GM12874 (cell line): ENCODE measurements around the gene SMIM36.

Experiments used
- TF ChIP-seq, protein P1 (sequence below): IDR thresholded peaks from 2 replicates; pipeline ENCODE4 v1.5.1; 2011; ENCODE audit warnings: low read depth, mild to moderate bottlenecking, control low read depth, low read length, moderate library complexity; ENCODE audit not compliant: insufficient read depth

Gene SMIM36

DNA sequence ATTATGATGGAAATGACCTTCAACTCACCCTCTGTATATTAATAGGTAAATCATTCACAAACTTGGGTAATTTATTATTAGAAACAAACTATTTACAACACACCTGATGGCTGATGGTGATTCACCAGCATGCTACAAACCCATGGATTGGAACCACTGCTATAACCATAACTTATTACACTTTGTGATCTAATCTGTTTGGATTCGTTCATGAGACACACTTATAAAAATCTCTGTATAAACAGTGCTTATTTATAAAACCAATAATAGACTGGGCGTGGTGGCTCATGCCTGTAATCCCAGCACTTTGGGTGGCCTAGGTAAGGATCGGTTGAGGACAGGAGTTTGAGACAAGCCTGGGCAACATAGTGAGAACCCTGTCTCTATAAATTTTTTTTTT lies 16.0 kb downstream of the SMIM36 start:
- TF ChIP-seq, protein P1, sequence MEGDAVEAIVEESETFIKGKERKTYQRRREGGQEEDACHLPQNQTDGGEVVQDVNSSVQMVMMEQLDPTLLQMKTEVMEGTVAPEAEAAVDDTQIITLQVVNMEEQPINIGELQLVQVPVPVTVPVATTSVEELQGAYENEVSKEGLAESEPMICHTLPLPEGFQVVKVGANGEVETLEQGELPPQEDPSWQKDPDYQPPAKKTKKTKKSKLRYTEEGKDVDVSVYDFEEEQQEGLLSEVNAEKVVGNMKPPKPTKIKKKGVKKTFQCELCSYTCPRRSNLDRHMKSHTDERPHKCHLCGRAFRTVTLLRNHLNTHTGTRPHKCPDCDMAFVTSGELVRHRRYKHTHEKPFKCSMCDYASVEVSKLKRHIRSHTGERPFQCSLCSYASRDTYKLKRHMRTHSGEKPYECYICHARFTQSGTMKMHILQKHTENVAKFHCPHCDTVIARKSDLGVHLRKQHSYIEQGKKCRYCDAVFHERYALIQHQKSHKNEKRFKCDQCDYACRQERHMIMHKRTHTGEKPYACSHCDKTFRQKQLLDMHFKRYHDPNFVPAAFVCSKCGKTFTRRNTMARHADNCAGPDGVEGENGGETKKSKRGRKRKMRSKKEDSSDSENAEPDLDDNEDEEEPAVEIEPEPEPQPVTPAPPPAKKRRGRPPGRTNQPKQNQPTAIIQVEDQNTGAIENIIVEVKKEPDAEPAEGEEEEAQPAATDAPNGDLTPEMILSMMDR: no peak

DNA sequence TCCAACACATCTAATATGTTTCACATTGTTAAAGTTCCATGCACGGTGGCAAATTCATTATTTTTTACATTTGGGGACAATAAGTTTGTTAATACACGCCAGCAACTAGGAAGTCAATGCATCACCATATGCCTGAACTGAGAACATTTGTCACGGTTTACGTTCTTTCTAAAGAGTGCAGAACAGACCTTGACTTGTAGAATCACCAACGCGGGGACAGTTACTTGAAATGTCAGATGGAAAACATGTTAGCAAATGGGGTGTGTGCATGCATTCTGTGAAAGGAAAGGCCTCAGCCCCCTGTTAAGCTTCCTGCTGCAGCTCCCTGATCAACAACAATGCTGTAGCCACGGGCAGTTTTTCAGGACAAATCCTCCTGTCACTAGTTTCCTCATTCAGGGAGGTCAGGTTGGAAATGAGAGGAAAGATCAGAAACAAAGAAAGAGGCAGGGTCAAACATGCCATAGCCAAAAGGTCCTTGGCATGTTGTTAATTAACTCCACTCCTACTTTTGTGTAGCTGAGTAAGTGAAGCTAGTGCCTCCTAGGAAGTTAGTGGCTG lies 18.4 kb downstream of the SMIM36 start:
- TF ChIP-seq, protein P1: no peak

DNA sequence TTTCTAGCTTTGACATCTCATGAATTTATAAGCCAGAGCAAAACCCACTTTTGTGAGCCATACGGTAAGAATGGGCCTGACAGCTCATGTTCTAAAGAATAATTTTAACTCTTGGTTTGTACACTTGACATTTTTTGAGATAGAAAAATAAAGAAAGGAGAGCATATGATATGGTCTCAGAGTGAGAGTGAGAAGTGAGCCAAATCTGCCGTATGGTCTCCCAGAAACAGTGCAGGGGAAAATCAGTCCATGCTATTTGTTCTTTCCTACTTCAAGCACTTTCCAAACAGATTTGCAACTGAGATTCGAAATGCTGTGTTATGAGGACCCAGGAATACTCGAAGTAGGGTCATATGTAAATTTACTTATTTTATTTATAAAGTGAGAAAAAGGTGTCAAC lies 20.9 kb downstream of the SMIM36 start:
- TF ChIP-seq, protein P1: no peak

DNA sequence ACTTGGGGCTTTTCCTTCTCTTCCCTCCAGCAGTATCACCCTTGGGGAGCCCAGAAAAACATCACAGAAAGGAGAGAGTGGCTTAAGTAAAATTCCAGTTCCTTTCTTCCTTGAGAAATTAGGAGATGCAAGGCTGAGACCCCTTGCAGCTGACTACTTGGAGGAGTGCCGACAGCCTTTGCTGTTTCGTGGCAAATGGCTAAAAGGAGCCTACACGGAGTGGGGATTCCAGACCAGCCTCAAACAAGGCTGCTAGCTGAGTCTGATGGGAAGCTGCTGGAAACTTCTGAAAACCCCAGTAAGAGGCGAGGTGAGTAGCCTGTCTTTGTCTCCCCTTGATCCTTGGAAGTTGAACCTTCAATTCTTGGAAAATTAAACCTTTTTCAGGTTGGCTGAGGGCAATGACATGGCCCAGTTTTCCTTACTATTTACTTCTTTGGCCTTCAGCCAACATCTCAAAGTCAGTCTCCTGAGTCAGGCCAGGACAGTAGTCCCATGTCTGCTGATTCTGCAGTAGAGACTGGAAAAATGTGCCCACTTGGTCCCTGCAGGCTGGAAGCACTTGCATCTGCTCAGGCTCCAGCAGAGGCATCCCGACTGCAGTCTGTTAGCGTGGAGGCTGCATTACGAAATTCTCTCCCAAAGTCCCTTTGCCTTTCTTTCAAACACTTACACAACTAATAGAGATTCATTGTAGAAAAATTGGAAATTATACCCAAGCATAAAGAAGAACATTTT lies 23.4 kb downstream of the SMIM36 start:
- TF ChIP-seq, protein P1: no peak

DNA sequence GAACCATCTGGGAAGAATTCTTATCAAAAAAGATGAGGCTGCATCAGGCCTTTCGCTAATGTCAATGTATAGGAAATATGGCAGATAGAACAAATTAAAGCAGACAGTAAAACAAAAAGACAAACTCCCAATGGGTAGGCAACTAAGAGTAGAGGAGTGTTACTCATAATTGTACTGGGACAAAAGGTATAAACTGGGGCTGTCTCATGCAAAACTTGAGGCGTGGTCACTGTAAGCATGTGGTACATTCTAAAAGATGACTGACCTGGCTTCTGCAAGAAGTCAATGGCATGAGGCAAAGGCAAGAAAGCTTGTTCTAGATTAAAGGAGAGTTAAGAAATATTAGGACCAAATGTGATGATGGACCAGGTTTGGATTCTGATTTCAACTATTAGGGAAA lies 26.7 kb downstream of the SMIM36 start:
- TF ChIP-seq, protein P1: no peak

DNA sequence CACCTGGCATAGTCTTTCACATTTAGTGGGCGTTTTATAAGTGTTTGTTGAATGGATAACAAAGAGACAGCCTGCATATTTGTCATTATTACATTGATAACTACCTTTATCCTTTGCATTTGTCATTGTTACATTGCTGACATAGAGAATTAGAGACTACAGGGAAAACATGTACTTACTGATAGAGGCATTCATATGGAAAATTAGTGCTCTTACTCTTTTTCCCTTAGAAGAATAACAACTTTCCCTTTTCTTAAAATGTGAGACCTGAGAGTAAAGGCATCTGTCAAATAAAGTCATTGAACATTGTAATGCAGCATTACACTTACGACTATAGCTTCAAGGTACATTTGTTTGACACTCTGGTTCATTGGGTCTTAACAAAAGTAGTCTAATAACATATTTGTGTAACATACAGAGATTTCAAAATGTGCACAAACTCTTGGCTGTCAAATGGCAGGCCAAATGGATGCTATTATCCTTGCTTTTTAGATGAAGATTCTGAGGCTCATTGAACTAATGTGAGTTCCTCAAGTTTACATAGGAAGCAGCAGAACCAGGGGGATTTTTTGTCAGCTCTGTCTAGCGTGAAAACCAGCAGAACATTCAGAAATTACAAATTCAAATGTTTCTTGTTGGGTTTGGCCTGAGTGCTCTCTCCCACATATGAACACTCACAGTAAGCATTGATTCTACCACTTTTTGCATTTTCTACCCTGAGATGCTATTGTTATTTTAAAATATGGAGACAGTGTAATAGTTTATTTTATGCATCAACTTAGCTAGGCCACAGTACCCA lies 28.5 kb downstream of the SMIM36 start:
- TF ChIP-seq, protein P1: no peak

DNA sequence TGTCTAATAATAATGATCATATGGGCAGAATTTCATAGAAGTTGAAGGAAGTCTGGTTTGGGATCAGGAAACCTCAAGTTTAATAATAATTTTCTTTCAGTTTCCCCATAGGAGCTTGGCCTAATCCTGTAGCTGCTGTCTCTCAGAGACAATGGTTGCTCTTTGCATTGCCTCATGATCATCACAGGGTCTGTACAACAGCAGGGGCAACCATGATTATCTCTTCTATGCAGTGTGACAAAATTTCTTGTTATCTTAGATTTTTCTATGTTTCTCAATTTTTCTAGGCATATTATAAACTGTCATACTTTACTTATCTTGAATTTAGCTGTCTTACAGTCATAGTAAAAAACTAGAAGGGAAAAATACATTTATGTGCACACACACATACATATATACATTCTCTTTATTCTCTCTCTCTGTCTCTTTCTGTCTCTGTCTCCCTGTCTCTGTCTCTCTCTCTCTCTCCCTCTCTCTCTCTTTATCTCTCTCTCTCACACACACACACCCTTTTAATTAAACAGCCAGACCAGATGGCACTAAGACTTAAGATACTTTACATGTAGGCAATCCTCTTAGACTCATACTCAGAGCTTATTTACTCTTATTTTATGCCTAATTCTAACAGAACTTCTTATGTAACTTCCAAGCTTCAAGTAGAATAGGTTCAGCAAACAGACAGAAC lies 30.5 kb downstream of the SMIM36 start:
- TF ChIP-seq, protein P1: no peak
